IPS-18c (cell line): ENCODE data around the gene HERC3.

Source experiments
- H3K4me3 ChIP-seq: 2 replicates; pipeline ENCODE4 v1.7.0; 2013; ENCODE audit warnings: low read depth, mild to moderate bottlenecking, low read length, moderate library complexity; ENCODE audit not compliant: insufficient read depth
- H3K9me3 ChIP-seq: one replicate; pipeline ENCODE4 v1.6.1; 2013; ENCODE audit warnings: mild to moderate bottlenecking, low read length, moderate library complexity; ENCODE audit not compliant: control insufficient read depth, insufficient read depth

HERC3 gene

GRCh38 chr4:88591787-88592599, at the start of gene HERC3:
HERC3 (plus strand) TSS chr4:88592480; CDS start chr4:88605824, 13,344 bp downstream.
- H3K9me3 ChIP-seq = no peaks in the 10 kb centered on the region
- H3K4me3 ChIP-seq = peak within 1 kb of the TSS; percentile 73

DNA sequence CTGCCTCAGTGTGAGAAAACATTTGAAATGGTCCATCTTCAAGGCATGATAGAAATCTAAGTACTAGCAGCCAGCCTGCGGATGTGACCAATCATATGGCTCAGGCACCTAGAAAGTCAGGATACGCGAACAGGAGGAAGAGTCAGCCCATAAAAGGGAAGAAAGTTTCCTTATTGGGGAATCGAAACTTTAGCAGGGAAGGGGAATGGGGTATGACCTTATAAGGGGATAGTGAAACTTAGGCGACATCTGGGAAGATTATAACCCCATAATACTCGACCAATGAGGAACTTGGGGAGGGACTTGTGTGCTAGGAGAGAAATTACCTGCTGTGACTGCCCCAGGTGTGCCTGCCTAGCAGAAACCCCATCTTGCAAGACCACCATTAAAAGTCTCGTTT, 42.5 kb upstream of the HERC3 start:
- Histone ChIP-seq H3K4me3 (no peak overlapping the region), H3K9me3 (no peaks in the 10 kb centered on the region)

DNA sequence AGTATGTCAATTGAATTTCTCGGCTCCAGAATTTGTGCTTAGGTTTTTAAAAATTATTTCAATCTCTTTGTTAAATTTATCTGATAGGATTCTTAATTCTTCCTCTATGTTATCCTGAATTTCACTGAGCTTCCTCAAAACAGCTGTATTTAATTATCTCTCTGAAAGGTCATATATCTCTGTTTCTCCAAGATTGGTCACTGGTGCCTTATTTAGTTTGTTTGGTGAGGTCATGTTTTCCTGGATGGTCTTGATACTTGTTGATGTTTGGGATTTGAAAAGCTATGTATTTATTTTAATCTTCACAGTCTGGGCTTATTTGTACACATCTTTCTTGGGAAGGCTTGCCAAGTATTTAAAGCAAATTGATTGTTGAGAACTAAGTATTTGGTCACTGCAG, 24.7 kb upstream of the HERC3 start:
- Histone ChIP-seq H3K9me3 (no peaks in the 10 kb centered on the region), H3K4me3 (no peak overlapping the region)

DNA sequence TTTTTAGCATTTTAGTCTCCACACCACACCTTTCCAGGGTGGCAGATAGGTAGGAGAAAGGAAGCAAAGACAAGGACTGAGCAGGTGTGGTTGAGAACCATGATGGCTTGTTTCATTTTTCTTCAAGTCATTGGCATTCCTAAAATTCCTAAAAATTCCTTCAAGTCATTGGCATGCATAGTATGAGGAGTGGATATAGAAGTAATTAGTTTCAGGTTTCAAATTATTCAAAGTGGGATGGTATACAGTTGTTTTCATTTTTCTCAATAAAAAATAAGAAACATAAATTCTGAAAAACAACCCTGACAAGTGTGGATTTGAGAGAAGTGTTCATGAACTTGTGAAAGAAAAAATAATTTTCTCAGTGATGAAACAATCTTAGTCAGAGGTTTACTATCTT, 22.3 kb upstream of the HERC3 start:
- no peaks in the 10 kb centered on the region for H3K9me3 ChIP-seq

DNA sequence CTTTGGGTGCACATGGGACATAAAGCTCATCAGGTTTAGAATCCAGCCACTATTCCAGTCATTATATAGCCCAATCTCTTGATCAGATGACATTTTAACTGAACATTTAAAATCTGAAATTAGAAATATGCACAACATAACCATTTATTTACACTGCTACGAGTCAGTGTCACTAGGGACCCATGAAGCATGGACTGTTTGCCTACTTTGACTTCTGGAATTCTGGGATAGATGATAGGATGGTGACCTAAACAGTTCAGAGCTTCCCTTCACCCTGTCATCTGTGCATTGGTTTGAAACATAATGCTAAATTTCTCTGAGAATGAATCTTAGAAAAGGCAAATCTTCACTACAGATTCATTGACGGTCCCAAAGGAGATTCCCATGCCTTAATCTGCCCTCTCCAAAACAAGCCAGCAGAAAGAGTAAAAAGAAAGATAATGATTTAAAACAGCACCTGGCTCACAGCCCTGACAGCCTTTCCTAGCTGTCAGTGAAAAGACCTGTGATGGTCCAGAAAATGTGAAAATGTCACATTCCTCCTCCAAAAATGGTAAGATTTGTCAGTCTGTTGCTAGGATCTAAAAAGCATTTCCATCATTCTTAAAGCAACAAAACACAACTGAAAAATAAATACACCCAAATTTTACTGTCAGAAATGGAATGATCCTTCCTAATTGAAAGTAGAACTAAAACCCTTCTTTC, 18.9 kb upstream of the HERC3 start:
- no peak overlapping the region for H3K4me3 ChIP-seq
- H3K9me3 ChIP-seq = no peaks in the 10 kb centered on the region

More for the DNA sequence above, 22.3 kb upstream of the HERC3 start:
- H3K4me3 ChIP-seq = no peak overlapping the region

DNA sequence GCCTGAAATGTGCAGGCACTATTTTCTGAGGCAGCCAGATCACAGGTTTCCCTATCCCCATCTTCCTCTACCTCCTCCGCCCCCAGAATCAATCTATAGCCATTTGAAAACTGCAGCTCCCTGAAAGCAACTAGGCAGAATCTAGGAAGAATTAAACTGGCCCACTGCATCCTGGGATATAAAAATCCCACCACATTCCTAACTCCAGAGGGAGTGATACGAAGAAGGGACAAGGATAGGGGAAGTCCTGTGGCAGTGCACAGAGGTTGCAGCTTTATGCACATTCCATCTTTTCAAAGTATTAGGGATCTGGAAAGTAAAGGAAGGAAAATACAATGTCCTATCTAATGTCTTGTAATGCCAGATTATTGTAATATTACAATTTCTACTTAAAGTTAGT, 18.3 kb upstream of the HERC3 start:
- no peak overlapping the region for H3K4me3 ChIP-seq
- H3K9me3 ChIP-seq = no peaks in the 10 kb centered on the region

- H3K4me3 ChIP-seq = no peak overlapping the region
- H3K9me3 ChIP-seq = no peaks in the 10 kb centered on the region
Observed at GRCh38 chr4:88575186-88575585, 17.1 kb upstream of the HERC3 start.

- no peak overlapping the region for H3K4me3 ChIP-seq
- no peaks in the 10 kb centered on the region for H3K9me3 ChIP-seq
Observed at GRCh38 chr4:88582493-88582892, 9.8 kb upstream of the HERC3 start.

DNA sequence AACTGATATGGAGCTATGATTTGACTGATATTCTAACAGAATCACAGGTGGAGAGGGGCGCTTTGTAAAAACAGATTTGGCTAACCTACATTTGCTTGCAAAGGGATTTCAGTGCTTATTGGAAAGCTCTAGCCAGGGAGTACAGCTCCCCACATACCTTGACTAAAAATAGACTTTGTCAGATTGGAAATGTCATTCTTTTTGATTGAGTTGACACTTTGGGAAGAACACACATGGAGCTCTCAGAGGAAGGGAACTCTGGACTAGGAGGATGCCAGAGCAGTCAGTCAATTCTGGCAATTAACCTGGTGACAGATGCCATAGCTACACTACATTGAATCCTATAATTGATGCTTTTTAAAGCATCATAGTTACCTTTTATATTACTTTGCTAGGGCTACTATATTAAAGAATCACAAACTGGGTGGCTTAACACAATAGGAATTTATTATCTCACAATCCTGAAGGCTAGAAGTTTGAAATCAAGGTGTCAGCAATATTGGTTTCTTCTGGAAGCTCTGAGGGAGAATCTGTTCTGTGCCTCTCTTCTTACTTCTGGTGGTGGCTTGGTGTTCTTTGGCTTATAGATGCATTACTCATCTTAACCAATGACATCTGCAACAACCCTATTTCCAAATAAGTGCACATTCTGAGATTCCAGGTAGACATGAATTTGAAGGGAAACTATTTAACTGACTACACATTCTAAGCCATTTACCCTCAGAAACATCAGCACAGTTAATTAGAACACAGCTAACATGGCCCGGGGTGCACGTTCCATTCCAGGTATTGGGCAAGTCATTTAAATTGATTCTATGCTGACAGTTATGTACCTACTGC, 8.4 kb upstream of the HERC3 start:
- no peak overlapping the region for H3K4me3 ChIP-seq

GRCh38 chr4:88584471-88584900, 7.8 kb upstream of the HERC3 start:
- H3K4me3 ChIP-seq = no peak overlapping the region
- no peaks in the 10 kb centered on the region for H3K9me3 ChIP-seq

More for the DNA sequence above, 8.4 kb upstream of the HERC3 start:
- no peaks in the 10 kb centered on the region for H3K9me3 ChIP-seq

GRCh38 chr4:88585917-88586316, 6.4 kb upstream of the HERC3 start:
- no peaks in the 10 kb centered on the region for H3K9me3 ChIP-seq
- no peak overlapping the region for H3K4me3 ChIP-seq

- no peaks in the 10 kb centered on the region for H3K9me3 ChIP-seq
Observed at GRCh38 chr4:88587306-88587705, 5.0 kb upstream of the HERC3 start.

DNA sequence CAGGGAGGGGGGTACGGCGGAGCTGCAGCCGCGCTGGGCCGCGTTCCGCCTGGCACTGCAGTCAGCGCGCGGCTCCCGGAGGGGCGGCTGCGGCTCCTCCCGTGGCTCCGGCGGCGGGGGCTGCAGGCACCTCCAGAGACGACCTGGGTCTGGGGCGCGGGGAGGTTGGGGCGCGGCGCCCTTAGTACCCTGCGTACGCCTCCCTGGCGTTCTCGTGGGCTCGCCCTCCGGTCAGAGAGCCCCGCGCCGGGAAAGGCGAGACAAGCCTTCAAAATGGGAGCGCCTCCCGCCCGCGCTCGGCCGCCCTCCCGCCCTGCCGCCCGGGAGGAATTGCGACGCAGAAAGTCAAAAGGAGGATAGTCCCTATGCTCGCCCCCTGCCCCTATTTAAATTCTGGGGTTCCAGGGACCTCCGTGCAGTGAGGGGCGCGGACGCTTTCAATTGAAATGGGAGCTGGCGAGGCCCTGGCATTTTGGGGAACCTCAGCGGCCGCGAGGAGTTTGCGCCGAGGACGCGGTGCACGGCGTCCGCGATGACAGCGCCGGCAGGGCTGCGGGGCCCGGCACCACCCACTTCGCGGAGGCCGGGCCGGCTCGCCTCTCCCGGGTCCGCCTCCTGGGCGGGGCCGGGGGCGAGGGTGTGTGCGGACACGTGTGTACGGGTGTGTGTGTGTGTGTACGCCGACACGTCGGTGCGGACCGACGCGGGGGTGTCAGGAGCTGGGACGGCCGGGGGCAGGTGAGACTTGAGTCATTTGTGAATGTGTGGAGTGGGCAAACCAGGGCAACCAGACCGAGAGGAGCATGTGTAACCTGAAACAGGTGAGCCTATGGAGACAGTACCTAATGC, 544 bp downstream of the HERC3 start:
- H3K4me3 ChIP-seq = peak overlapping the region; percentile 73
- H3K9me3 ChIP-seq = no peaks in the 10 kb centered on the region

More at GRCh38 chr4:88587306-88587705, 5.0 kb upstream of the HERC3 start:
- no peak overlapping the region for H3K4me3 ChIP-seq

DNA sequence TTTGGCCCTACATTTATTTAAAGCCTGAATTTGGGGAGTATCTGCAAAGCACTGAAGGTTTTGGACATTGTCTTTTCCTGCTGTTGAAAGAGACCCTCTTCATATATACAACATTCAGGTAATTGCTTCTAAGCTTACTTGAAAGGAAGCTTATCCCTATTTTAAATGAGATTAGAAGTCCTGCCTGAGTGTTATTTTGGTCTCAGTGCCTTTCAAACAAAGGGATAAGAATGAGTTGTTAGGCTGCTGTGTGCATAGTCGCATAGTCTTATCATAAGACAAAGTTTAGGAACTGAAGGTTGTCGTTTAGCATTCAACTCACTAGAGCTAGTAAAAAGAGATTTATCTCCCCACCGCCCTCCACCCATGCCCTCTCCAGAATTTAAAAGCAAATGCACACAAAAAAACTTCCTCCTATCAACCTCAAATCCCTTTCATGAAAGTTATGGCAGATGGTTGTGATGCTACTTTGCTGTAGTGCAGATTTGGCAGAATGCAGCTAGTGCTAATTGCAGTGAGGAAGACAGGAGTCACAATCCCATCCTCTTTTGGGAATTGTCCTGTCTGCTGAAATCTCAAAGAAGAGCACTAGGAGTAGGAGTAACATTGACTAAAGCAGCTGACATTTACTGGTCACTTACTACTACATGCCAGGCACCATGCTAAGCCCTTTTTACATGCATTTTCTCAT, 5.8 kb downstream of the HERC3 start:
- Histone ChIP-seq H3K9me3 (no peaks in the 10 kb centered on the region), H3K4me3 (no peak overlapping the region)

DNA sequence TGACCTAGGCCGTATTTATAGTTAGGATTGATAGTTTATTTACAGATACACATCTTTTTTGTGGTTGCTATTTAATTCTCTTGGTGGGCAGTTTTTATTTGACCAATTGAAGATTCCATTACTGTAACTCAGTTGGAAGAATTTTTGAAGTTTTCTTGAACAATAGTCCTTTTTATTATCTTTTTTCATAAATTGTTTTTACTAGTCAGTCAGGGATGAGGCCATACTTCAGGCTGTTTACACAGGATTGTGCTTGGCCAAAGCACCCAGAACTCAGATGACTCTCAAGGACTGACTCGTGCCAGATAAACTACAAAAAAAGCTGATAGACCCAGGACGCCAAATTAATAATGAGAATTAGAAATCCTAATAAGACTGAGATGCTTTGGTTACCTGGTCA, 7.0 kb downstream of the HERC3 start:
- Histone ChIP-seq H3K4me3 (no peak overlapping the region), H3K9me3 (no peaks in the 10 kb centered on the region)

- Histone ChIP-seq H3K9me3 (no peaks in the 10 kb centered on the region), H3K4me3 (no peak overlapping the region)
Observed at GRCh38 chr4:88599714-88600113, 7.4 kb downstream of the HERC3 start.
